Testis (tissue), 2 donors: ENCODE results near the gene IGFBP7.

ENCODE experiments used
- POLR2A ChIP-seq: fragments of 450-650 bp; IDR thresholded peaks from one replicate; pipeline ENCODE4 v1.6.1; 2017; ENCODE audit warnings: antibody characterized with exemption, mild to moderate bottlenecking, moderate library complexity
- TF ChIP-seq, protein P1 (sequence below), 3 experiments: fragments of 450-650 bp in 2 of 3; fragments of 200-600 bp in 1 of 3; sonication (generic) in 1 of 3; IDR thresholded peaks; one replicate each; pipeline ENCODE4 v1.5.1; 2016 to 2019; ENCODE audit warnings: antibody characterized with exemption in 3 of 3, mild to moderate bottlenecking in 2 of 3, moderate library complexity in 1 of 3

GRCh38 chr4:57109847-57110639 is at the start of gene IGFBP7:
- TF ChIP-seq POLR2A = no peak
- TF ChIP-seq, protein P1, sequence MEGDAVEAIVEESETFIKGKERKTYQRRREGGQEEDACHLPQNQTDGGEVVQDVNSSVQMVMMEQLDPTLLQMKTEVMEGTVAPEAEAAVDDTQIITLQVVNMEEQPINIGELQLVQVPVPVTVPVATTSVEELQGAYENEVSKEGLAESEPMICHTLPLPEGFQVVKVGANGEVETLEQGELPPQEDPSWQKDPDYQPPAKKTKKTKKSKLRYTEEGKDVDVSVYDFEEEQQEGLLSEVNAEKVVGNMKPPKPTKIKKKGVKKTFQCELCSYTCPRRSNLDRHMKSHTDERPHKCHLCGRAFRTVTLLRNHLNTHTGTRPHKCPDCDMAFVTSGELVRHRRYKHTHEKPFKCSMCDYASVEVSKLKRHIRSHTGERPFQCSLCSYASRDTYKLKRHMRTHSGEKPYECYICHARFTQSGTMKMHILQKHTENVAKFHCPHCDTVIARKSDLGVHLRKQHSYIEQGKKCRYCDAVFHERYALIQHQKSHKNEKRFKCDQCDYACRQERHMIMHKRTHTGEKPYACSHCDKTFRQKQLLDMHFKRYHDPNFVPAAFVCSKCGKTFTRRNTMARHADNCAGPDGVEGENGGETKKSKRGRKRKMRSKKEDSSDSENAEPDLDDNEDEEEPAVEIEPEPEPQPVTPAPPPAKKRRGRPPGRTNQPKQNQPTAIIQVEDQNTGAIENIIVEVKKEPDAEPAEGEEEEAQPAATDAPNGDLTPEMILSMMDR (IDR thresholded peaks at IDR 0.05) = no peak
